Stomach (tissue), 4 donors: ENCODE data around the gene CHMP3.

Source experiments
- EP300 ChIP-seq: sonication (generic); formaldehyde crosslinking; IDR thresholded peaks from one replicate; pipeline ENCODE4 v1.6.1; 2017; ENCODE audit warnings: antibody characterized with exemption
- POLR2A ChIP-seq, 4 donors: fragments of 450-650 bp; IDR thresholded peaks; one replicate each; pipeline ENCODE4 v1.6.1; 2016; ENCODE audit warnings: antibody characterized with exemption in 4 of 4, control low read depth in 2 of 4, mild to moderate bottlenecking in 1 of 4, moderate library complexity in 1 of 4
- POLR2AphosphoS5 ChIP-seq, 3 donors: sonication (generic); formaldehyde crosslinking; IDR thresholded peaks; one replicate each; pipeline ENCODE4 v1.6.1; 2016; ENCODE audit warnings: antibody characterized with exemption in 3 of 3
- TF ChIP-seq, protein P1 (sequence below), 7 experiments: fragments of 450-650 bp in 4 of 7; fragments of 200-600 bp in 3 of 7; sonication (generic) in 3 of 7; IDR thresholded peaks; one replicate each; pipeline ENCODE4 v1.5.1; 2016 to 2019; ENCODE audit warnings: antibody characterized with exemption in 7 of 7, control low read depth in 2 of 7, mild to moderate bottlenecking in 1 of 7

DNA sequence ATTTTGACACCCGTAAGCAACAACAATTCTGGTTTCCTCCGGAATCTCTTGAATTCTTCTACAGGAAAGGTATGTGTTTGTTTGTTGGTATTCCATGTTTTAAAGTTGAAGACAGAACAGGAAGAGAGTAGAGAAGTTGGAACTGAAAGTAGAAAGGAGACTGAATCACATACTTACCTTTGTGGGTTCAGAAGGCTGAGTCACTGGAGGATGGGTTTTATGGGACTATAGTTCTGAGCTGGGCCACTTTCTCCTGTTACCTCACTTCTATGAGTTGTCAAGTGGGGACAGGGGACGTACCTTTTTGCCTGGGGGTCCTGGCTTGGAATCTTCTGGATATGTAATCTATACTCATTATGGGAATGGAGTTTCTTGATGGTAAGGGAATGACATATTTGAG, 81.2 kb downstream of the CHMP3 start:
- TF ChIP-seq, protein P1, sequence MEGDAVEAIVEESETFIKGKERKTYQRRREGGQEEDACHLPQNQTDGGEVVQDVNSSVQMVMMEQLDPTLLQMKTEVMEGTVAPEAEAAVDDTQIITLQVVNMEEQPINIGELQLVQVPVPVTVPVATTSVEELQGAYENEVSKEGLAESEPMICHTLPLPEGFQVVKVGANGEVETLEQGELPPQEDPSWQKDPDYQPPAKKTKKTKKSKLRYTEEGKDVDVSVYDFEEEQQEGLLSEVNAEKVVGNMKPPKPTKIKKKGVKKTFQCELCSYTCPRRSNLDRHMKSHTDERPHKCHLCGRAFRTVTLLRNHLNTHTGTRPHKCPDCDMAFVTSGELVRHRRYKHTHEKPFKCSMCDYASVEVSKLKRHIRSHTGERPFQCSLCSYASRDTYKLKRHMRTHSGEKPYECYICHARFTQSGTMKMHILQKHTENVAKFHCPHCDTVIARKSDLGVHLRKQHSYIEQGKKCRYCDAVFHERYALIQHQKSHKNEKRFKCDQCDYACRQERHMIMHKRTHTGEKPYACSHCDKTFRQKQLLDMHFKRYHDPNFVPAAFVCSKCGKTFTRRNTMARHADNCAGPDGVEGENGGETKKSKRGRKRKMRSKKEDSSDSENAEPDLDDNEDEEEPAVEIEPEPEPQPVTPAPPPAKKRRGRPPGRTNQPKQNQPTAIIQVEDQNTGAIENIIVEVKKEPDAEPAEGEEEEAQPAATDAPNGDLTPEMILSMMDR (IDR thresholded peaks at IDR 0.05) = no peak
- TF ChIP-seq POLR2A (IDR thresholded peaks at IDR 0.05) = no peak
- no peak for TF ChIP-seq POLR2AphosphoS5 (IDR thresholded peaks at IDR 0.05)
- no peak for TF ChIP-seq EP300
